NCI-H526 treated with DMSO at 0.1 percent for 48 hours (cell line): ENCODE data around the gene NCAPG2.
"Not testable (repeated sequence)": the region's sequence is repeated elsewhere in the genome, so short reads cannot be mapped to it uniquely, and the experiment has no call there.

Source experiments
- DNase-seq: peaks from one replicate; lab custom pipeline; 2025; lab: John Stamatoyannopoulos, UW

NCAPG2 gene

GRCh38 chr7:158633055-158633956 lies 71.3 kb downstream of the NCAPG2 start:
- no peak for DNase-seq

GRCh38 chr7:158631574-158632195 lies 72.9 kb downstream of the NCAPG2 start:
- DNase-seq, result no peak

GRCh38 chr7:158626289-158626688 lies 78.3 kb downstream of the NCAPG2 start:
- DNase-seq, result not testable (repeated sequence)

GRCh38 chr7:158623241-158623640 lies 81.4 kb downstream of the NCAPG2 start:
- DNase-seq, result no peak

- no peak for DNase-seq
Measured at GRCh38 chr7:158620839-158621441, 83.7 kb downstream of the NCAPG2 start.

GRCh38 chr7:158620418-158620817 lies 84.2 kb downstream of the NCAPG2 start:
- no peak for DNase-seq

GRCh38 chr7:158618745-158619140 lies 85.9 kb downstream of the NCAPG2 start:
- no peak for DNase-seq

GRCh38 chr7:158617737-158618128 lies 86.9 kb downstream of the NCAPG2 start:
- no peak for DNase-seq

- DNase-seq, result no peak
Measured at GRCh38 chr7:158616050-158616449, 88.6 kb downstream of the NCAPG2 start.

GRCh38 chr7:158614700-158615099 lies 89.9 kb downstream of the NCAPG2 start:
- no peak for DNase-seq

- peak; percentile 94 for DNase-seq
Measured at GRCh38 chr7:158613481-158613880, 91.1 kb downstream of the NCAPG2 start.

GRCh38 chr7:158612546-158612945 lies 92.1 kb downstream of the NCAPG2 start:
- no peak for DNase-seq

GRCh38 chr7:158611541-158611940 lies 93.1 kb downstream of the NCAPG2 start:
- no peak for DNase-seq

- no peak for DNase-seq
Measured at GRCh38 chr7:158609313-158609974, 95.2 kb downstream of the NCAPG2 start.

- DNase-seq, result no peak
Measured at GRCh38 chr7:158607563-158607962, 97.0 kb downstream of the NCAPG2 start.

GRCh38 chr7:158606671-158607424 lies 97.8 kb downstream of the NCAPG2 start:
- no peak for DNase-seq

GRCh38 chr7:158606129-158606528 lies 98.5 kb downstream of the NCAPG2 start:
- no peak for DNase-seq

- DNase-seq, result no peak
Measured at GRCh38 chr7:158603773-158604755, 100.5 kb downstream of the NCAPG2 start.

- no peak for DNase-seq
Measured at GRCh38 chr7:158602905-158603772, 101.5 kb downstream of the NCAPG2 start.
